Myocyte (in vitro differentiated cells): ENCODE measurements around the gene MYL5. TPM values are rescaled to one million over a fixed set of nuclear protein-coding genes. Genes with fewer than 3 reads are reported as not detected.
"Not testable (repeated sequence)": the region's sequence is repeated elsewhere in the genome, so short reads cannot be mapped to it uniquely, and the experiment has no call there.

Experiments used
- DNase-seq: peaks from one replicate; pipeline ENCODE4 v3.0.0-alpha.2; 2012; ENCODE audit warnings: low read depth
- total RNA-seq: library from RNA; depleted of rRNA; stranded (reverse); fragments of >200 nt; gene quantifications from 2 replicates; pipeline ENCODE4 v1.2.3, GENCODE V29; 2014

Gene MYL5
- total RNA-seq, 1 donor from 2014 or later: 510 TPM

GRCh38 chr4:722851-723360 lies 48.6 kb downstream of the MYL5 start:
- DNase-seq: no peak

- DNase-seq: peak; percentile 98
Observed at GRCh38 chr4:723751-724530, 49.6 kb downstream of the MYL5 start.

GRCh38 chr4:725391-726234 lies 51.3 kb downstream of the MYL5 start:
- DNase-seq: peak; percentile 60

- no peak for DNase-seq
Observed at GRCh38 chr4:726235-726787, 52.0 kb downstream of the MYL5 start.

GRCh38 chr4:726838-727237 lies 52.5 kb downstream of the MYL5 start:
- DNase-seq: peak; percentile 24

- DNase-seq: no peak
Observed at GRCh38 chr4:727576-727975, 53.2 kb downstream of the MYL5 start.

- peak; percentile 72 for DNase-seq
Observed at GRCh38 chr4:729336-730315, 55.3 kb downstream of the MYL5 start.

GRCh38 chr4:730511-730910 lies 56.2 kb downstream of the MYL5 start:
- DNase-seq: no peak

- not testable (repeated sequence) for DNase-seq
Observed at GRCh38 chr4:730946-731904, 56.9 kb downstream of the MYL5 start.

Other genes starting within 250 kb of the MYL5 start
- 25.2 and 25.9 TPM in 2 replicates for gene ZNF721, start 175.4 kb upstream of the MYL5 start, total RNA-seq
- gene PIGG, start 175.3 kb upstream of the MYL5 start, total RNA-seq: 23.5 and 27.2 TPM in 2 replicates
- not detected in 2 replicates for gene TMEM271, start 98.2 kb upstream of the MYL5 start, total RNA-seq
- 0.27 and 2.1 TPM in 2 replicates for gene PDE6B, start 49.0 kb upstream of the MYL5 start, total RNA-seq
- 69.9 and 197 TPM in 2 replicates for gene ATP5ME, start 266 bp upstream of the MYL5 start, total RNA-seq
- 0.10 TPM in 1 of 2 replicates, not detected in the other for gene SLC49A3, start 14.6 kb downstream of the MYL5 start, total RNA-seq
- 79.0 and 93.6 TPM in 2 replicates for gene PCGF3, start 31.3 kb downstream of the MYL5 start, total RNA-seq
- gene CPLX1, start 151.6 kb downstream of the MYL5 start, total RNA-seq: 0.57 and 1.2 TPM in 2 replicates